Neural cell (in vitro differentiated cells): ENCODE results near the gene SLC66A1. TPM values are rescaled to one million over a fixed set of nuclear protein-coding genes. Genes with fewer than 3 reads are reported as not detected.
"Not testable (repeated sequence)": the region's sequence is repeated elsewhere in the genome, so short reads cannot be mapped to it uniquely, and the experiment has no call there.

Source experiments
- H2AFZ ChIP-seq: fragments of 200-600, 300-800 bp; sonication (generic), shearing (Covaris generic); 2 replicates; pipeline ENCODE4 v1.6.0; 2014; ENCODE audit warnings: low read depth, mild to moderate bottlenecking, antibody characterized with exemption, low read length, moderate library complexity
- H3F3A ChIP-seq: fragments of 200-600 bp; shearing (Covaris generic); 2 replicates; pipeline ENCODE4 v1.6.1; 2016; ENCODE audit warnings: mild to moderate bottlenecking, moderate library complexity, mixed read lengths, antibody characterized with exemption, low read length; ENCODE audit not compliant: insufficient read depth, poor library complexity, severe bottlenecking
- H3K27ac ChIP-seq: fragments of 200-600, 300-800 bp; sonication (generic), shearing (Covaris generic); 2 replicates; pipeline ENCODE4 v1.5.1; 2014; ENCODE audit warnings: mild to moderate bottlenecking, low read length, moderate library complexity
- H3K27me3 ChIP-seq: fragments of 300-800, 200-600 bp; sonication (generic), shearing (Covaris generic); 2 replicates; pipeline ENCODE4 v1.6.0; 2014; ENCODE audit warnings: mild to moderate bottlenecking, low read depth, low read length, moderate library complexity; ENCODE audit not compliant: insufficient read depth
- H3K36me3 ChIP-seq: fragments of 300-800, 200-600 bp; sonication (generic), shearing (Covaris generic); 2 replicates; pipeline ENCODE4 v1.5.1; 2014; ENCODE audit warnings: mild to moderate bottlenecking, antibody characterized with exemption, low read length, moderate library complexity; ENCODE audit not compliant: insufficient read depth
- H3K4me2 ChIP-seq: fragments of 300-800, 200-600 bp; sonication (generic), shearing (Covaris generic); 2 replicates; pipeline ENCODE4 v1.6.0; 2014; ENCODE audit warnings: mild to moderate bottlenecking, low read length
- H3K4me3 ChIP-seq: fragments of 300-800, 200-600 bp; sonication (generic), shearing (Covaris generic); 2 replicates; pipeline ENCODE4 v1.5.1; 2014; ENCODE audit warnings: mild to moderate bottlenecking, low read length, moderate library complexity
- H3K79me2 ChIP-seq: fragments of 200-600 bp; shearing (Covaris generic); replicated peaks from 2 replicates; pipeline ENCODE4 v1.6.0; 2014; ENCODE audit warnings: mild to moderate bottlenecking, low read length, moderate library complexity; ENCODE audit not compliant: insufficient read depth
- H3K9ac ChIP-seq: fragments of 300-800, 200-600 bp; sonication (generic), shearing (Covaris generic); 2 replicates; pipeline ENCODE4 v1.6.1; 2016; ENCODE audit warnings: mild to moderate bottlenecking, low read length, mixed read lengths
- H3K9me2 ChIP-seq: fragments of 200-600 bp; shearing (Covaris generic); 2 replicates; pipeline ENCODE4 v1.6.1; 2016; ENCODE audit warnings: mild to moderate bottlenecking, low read length, mixed read lengths; ENCODE audit not compliant: insufficient read depth
- H3K9me3 ChIP-seq: fragments of 200-600, 300-800 bp; sonication (generic), shearing (Covaris generic); 2 replicates; pipeline ENCODE4 v1.6.1; 2016; ENCODE audit warnings: mild to moderate bottlenecking, mixed run types, low read length, moderate library complexity, mixed read lengths
- H4K20me1 ChIP-seq: fragments of 200-600 bp; shearing (Covaris generic); 2 replicates; pipeline ENCODE4 v1.6.1; 2016; ENCODE audit warnings: mild to moderate bottlenecking, mixed run types; ENCODE audit not compliant: insufficient read depth
- EP300 ChIP-seq: fragments of 450-650 bp; conservative IDR thresholded peaks from 2 replicates; pipeline ENCODE4 v1.6.1; 2014; ENCODE audit warnings: antibody characterized with exemption, mild to moderate bottlenecking, moderate library complexity; ENCODE audit not compliant: poor library complexity, severe bottlenecking
- EZH2 ChIP-seq: fragments of 200-600, 300-800 bp; shearing (Covaris generic), sonication (generic); IDR thresholded peaks from 2 replicates; pipeline ENCODE4 v1.6.1; 2014; ENCODE audit warnings: antibody characterized with exemption, low read length, borderline replicate concordance, mild to moderate bottlenecking; ENCODE audit not compliant: insufficient read depth, poor library complexity, severe bottlenecking
- MXI1 ChIP-seq: fragments of 450-650 bp; conservative IDR thresholded peaks from 2 replicates; pipeline ENCODE4 v1.6.1; 2014; ENCODE audit warnings: antibody characterized with exemption, mild to moderate bottlenecking; ENCODE audit not compliant: poor library complexity, severe bottlenecking
- POLR2AphosphoS5 ChIP-seq: IDR thresholded peaks from 2 replicates; pipeline ENCODE4 v1.6.1; 2012
- RAD21 ChIP-seq: fragments of 450-650 bp; conservative IDR thresholded peaks from 2 replicates; pipeline ENCODE4 v1.6.1; 2014; ENCODE audit warnings: antibody characterized with exemption, mild to moderate bottlenecking, moderate library complexity
- SMC3 ChIP-seq: fragments of 450-650 bp; conservative IDR thresholded peaks from 2 replicates; pipeline ENCODE4 v1.6.1; 2014; ENCODE audit warnings: antibody characterized with exemption, mild to moderate bottlenecking, moderate library complexity; ENCODE audit not compliant: poor library complexity
- TAF1 ChIP-seq: IDR thresholded peaks from 2 replicates; pipeline ENCODE4 v1.6.1; 2012; ENCODE audit warnings: low read depth
- polyA plus RNA-seq: library from polyadenylated mRNA; depleted of rRNA; stranded (reverse); fragments of >200 nt; gene quantifications from 2 replicates; pipeline ENCODE4 v1.2.3, GENCODE V29; 2014
- TF ChIP-seq, protein P1 (sequence below): fragments of 450-650 bp; IDR thresholded peaks from 2 replicates; pipeline ENCODE4 v1.5.1; 2014; ENCODE audit warnings: antibody characterized with exemption, mild to moderate bottlenecking, moderate library complexity; ENCODE audit not compliant: poor library complexity, severe bottlenecking

SLC66A1 gene
- polyA plus RNA-seq, 1 donor from 2014 or later, result 31.8 TPM

DNA sequence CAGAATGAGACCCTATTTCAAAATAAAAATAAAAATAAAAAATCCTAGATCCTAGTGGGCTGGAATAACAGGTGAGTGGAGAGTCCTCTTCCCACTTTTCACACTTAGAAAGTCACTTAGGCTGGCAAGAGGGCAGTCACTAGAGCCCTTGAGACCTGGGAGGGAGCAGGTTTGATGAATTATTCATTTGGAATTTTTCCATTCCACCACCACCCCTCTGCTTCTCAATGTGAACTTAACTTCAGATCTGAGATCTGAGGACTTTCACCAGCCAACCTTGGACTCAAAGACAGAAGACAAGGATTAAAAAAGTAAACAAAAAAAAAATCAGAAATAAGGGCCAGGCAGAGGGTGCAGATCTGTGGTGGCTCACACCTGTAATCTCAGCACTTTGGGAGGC, 40.1 kb upstream of the SLC66A1 start:
- no peak overlapping the region for H3K9ac ChIP-seq
- H3K36me3 ChIP-seq, result no peaks in the 10 kb centered on the region
- no peaks in the 10 kb centered on the region for H3F3A ChIP-seq
- no peak overlapping the region for H3K4me3 ChIP-seq
- H3K27ac ChIP-seq, result no peak overlapping the region
- no peak overlapping the region for H2AFZ ChIP-seq
- no peaks in the 10 kb centered on the region for H3K9me3 ChIP-seq
- no peaks in the 10 kb centered on the region for H3K27me3 ChIP-seq
- TF ChIP-seq RAD21 (no peak), SMC3 (no peak), EZH2 (no peak), TAF1 (no peak), POLR2AphosphoS5 (no peak)
- TF ChIP-seq, protein P1, sequence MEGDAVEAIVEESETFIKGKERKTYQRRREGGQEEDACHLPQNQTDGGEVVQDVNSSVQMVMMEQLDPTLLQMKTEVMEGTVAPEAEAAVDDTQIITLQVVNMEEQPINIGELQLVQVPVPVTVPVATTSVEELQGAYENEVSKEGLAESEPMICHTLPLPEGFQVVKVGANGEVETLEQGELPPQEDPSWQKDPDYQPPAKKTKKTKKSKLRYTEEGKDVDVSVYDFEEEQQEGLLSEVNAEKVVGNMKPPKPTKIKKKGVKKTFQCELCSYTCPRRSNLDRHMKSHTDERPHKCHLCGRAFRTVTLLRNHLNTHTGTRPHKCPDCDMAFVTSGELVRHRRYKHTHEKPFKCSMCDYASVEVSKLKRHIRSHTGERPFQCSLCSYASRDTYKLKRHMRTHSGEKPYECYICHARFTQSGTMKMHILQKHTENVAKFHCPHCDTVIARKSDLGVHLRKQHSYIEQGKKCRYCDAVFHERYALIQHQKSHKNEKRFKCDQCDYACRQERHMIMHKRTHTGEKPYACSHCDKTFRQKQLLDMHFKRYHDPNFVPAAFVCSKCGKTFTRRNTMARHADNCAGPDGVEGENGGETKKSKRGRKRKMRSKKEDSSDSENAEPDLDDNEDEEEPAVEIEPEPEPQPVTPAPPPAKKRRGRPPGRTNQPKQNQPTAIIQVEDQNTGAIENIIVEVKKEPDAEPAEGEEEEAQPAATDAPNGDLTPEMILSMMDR, result no peak
- H3K4me2 ChIP-seq, result no peak overlapping the region
- H3K79me2 ChIP-seq, result no peaks in the 10 kb centered on the region
- no peaks in the 10 kb centered on the region for H3K9me2 ChIP-seq
- no peaks in the 10 kb centered on the region for H4K20me1 ChIP-seq

DNA sequence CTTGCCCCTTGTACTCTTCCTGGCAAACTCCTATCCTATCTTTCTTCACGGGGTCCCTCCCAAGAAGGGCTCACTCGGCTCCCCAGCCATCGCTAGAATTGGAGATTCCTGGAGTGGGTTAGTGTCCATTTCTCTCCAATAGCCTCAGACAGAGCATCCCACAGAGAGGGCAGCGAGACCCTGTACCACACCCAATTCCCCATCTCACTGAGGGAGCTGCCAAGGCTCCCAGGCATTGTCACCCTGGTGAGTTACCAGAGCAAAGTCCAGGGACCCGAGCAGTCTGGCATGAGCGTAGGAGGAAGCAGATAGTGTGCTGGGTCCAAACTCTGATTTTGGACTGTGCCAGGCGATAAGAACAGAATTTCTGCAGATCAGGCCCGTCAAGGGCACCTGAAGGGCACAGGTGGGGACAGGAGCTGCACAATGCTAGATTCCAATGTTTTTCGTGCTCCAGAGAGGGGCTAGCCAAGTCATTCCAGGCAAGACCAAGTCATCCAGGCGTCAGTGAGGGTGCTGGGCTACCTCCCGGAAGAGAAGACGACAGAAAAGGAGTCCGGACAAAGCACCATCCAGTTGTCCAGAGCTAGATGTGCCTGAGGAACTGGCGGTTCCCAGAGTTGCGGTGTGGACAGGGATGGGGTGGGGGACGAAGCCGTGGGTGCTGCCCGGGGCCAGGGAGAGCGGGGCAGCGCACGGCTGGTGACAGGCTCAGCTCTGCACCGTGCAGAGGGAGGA, 38.9 kb upstream of the SLC66A1 start:
- Histone ChIP-seq H3K79me2 (no peaks in the 10 kb centered on the region), H3K4me2 (no peak overlapping the region), H3K27ac (no peak overlapping the region), H3K9me2 (no peaks in the 10 kb centered on the region), H2AFZ (no peak overlapping the region), H3K9me3 (no peaks in the 10 kb centered on the region), H3K27me3 (no peaks in the 10 kb centered on the region), H3K9ac (no peak overlapping the region), H3K4me3 (no peak overlapping the region), H3K36me3 (no peaks in the 10 kb centered on the region), H3F3A (no peaks in the 10 kb centered on the region), H4K20me1 (no peaks in the 10 kb centered on the region)
- no peak for TF ChIP-seq MXI1
- TF ChIP-seq, protein P1, result no peak
- TF ChIP-seq SMC3, result no peak
- no peak for TF ChIP-seq TAF1
- TF ChIP-seq EP300, result no peak
- TF ChIP-seq RAD21, result no peak

DNA sequence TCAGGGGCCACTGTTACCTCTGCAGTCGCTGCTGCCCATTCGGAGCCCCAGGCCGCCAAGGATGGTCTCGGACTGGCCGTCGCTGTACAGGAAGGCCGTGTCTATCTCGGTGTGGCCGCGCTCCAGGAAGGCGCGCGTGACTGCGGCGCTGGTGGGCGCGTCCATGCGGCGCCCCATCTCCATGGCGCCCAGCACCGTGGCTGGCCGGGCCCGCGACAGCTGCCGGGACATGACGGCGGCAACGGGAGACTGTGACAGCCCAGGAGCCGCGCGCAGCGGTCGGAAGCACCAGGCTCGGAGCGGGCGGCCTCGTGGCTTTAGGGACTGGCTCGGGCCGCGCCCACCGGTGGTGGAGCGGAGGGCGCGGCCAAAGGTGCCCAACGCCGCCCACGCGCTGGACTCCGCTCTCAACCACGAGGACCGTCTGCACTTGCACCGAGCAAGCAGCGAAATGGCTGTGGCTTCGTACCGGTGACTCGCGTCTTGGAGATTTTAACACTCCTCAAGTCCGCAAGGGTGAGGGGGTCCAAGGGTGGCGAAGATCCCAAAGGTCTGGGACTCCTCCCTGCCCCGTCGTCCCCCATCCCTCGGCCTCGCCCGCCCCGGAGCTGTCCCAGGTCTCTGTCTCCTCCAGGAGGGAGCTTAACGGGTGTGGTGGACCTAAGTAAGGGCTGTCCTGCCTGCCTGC, 38.1 kb upstream of the SLC66A1 start:
- H3K27me3 ChIP-seq, H3K9ac ChIP-seq, H3F3A ChIP-seq, H3K4me3 ChIP-seq, H4K20me1 ChIP-seq, H3K4me2 ChIP-seq, H3K79me2 ChIP-seq, H3K9me3 ChIP-seq, H3K36me3 ChIP-seq, H3K9me2 ChIP-seq, H2AFZ ChIP-seq, H3K27ac ChIP-seq: not testable (repeated sequence)
